Prostate gland (tissue), 2 donors: ENCODE measurements around the gene EIF5.

Experiments used
- CTCF ChIP-seq, 4 experiments: fragments of 200-600 bp in 2 of 4; fragments of 450-650 bp in 2 of 4; sonication (generic) in 2 of 4; IDR thresholded peaks; 1 replicate in 3 of 4; 2 replicates in 1 of 4; pipeline ENCODE4 v1.5.1; 2016 to 2019; ENCODE audit warnings: antibody characterized with exemption in 4 of 4, mild to moderate bottlenecking in 2 of 4, moderate library complexity in 2 of 4
- POLR2A ChIP-seq: fragments of 450-650 bp; IDR thresholded peaks from one replicate; pipeline ENCODE4 v1.6.1; 2016; ENCODE audit warnings: antibody characterized with exemption, mild to moderate bottlenecking
- POLR2AphosphoS5 ChIP-seq: sonication (generic); formaldehyde crosslinking; IDR thresholded peaks from one replicate; pipeline ENCODE4 v1.6.1; 2017; ENCODE audit warnings: antibody characterized with exemption

- no peak for TF ChIP-seq CTCF (IDR thresholded peaks at IDR 0.05)
- TF ChIP-seq POLR2A = no peak
- TF ChIP-seq POLR2AphosphoS5 = no peak
These were observed 44.2 kb downstream of the EIF5 start for GRCh38 chr14:103378038-103378854.
